ENCODE data around the gene METTL25. TPM values are rescaled to one million over a fixed set of nuclear protein-coding genes. Genes with fewer than 3 reads are reported as not detected.

Gene METTL25
- total RNA-seq, 4 donors from 2014 or later: 1.5 to 23.2 (median 12.2) TPM

GRCh38 chr12:82507686-82508085 is 149.4 kb downstream of the METTL25 start:
- intact Hi-C loops (cut with DNase I; ENCODE audit: low total_unique reads): no loop called here
- TF ChIP-seq, protein P1, sequence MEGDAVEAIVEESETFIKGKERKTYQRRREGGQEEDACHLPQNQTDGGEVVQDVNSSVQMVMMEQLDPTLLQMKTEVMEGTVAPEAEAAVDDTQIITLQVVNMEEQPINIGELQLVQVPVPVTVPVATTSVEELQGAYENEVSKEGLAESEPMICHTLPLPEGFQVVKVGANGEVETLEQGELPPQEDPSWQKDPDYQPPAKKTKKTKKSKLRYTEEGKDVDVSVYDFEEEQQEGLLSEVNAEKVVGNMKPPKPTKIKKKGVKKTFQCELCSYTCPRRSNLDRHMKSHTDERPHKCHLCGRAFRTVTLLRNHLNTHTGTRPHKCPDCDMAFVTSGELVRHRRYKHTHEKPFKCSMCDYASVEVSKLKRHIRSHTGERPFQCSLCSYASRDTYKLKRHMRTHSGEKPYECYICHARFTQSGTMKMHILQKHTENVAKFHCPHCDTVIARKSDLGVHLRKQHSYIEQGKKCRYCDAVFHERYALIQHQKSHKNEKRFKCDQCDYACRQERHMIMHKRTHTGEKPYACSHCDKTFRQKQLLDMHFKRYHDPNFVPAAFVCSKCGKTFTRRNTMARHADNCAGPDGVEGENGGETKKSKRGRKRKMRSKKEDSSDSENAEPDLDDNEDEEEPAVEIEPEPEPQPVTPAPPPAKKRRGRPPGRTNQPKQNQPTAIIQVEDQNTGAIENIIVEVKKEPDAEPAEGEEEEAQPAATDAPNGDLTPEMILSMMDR (IDR thresholded peaks at IDR 0.05): no peak
- TF ChIP-seq POLR2AphosphoS5 (IDR thresholded peaks at IDR 0.05) (no peak), POLR2A (IDR thresholded peaks at IDR 0.05) (no peak), EP300 (IDR thresholded peaks at IDR 0.05; ENCODE audit: low read depth) (no peak)
- Histone ChIP-seq H3K27me3 (no peaks in the 10 kb centered on the region), H3K4me1 (peaks cover 0 to 10% (median 0%) of the 10 kb centered on the region in 4 donors), H3K4me3 (no peak overlapping the region), H3K9me3 (no peaks in the 10 kb centered on the region), H3K36me3 (no peaks in the 10 kb centered on the region), H3K27ac (peak overlapping the region in 1 of 4 donors; percentile 0)
- no peak for DNase-seq
- 70 to 77% methylated on average over 2 of the region's 2 CpGs for WGBS, 2 donors (ENCODE audit: low coverage in 1 of 2)
- in situ Hi-C loops (cut with MboI; ENCODE audit: low pct_ligation_motif_present in 1 of 4, low pct_unique_long_range_greater_than_20kb in 1 of 4, low sequenced_read_pairs in 3 of 4): no loop called here

DNA sequence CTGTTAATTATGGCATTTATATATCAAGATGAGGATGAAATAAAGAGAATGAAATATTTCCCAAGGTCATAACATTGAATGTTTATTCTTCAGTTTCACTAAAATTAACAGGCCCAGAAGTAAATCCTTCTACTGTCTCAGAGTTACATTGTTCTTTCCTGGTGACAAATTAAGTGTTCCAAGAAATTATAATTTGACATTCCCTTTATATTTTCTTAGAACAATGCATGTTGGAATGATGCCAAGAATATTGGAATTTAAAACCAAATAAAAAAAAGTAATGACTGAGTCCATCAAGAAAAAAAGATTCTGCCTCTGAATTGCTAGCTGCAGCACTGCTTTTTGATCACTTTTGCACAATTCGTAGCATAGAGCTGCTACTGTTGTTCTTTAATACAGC is 152.1 kb downstream of the METTL25 start:
- intact Hi-C loops (cut with DNase I; ENCODE audit: low total_unique reads) (no loop called here), in situ Hi-C loops (cut with MboI; ENCODE audit: low pct_ligation_motif_present in 1 of 4, low pct_unique_long_range_greater_than_20kb in 1 of 4, low sequenced_read_pairs in 3 of 4) (no loop called here)
- 71 to 82% methylated on average over 1 of the region's 1 CpG for WGBS, 2 donors (ENCODE audit: low coverage in 1 of 2)

GRCh38 chr12:82514880-82515279 is 156.6 kb downstream of the METTL25 start:
- Histone ChIP-seq H3K27me3 (no peaks in the 10 kb centered on the region), H3K27ac (no peak overlapping the region), H3K4me3 (no peak overlapping the region), H3K36me3 (no peaks in the 10 kb centered on the region), H3K4me1 (peaks cover 0 to 8% (median 0%) of the 10 kb centered on the region in 4 donors), H3K9me3 (no peaks in the 10 kb centered on the region)
- in situ Hi-C loops (cut with MboI; ENCODE audit: low pct_ligation_motif_present in 1 of 4, low pct_unique_long_range_greater_than_20kb in 1 of 4, low sequenced_read_pairs in 3 of 4): no loop called here
- no peak for DNase-seq
- 57 to 67% methylated on average over 1 of the region's 1 CpG for WGBS, 2 donors (ENCODE audit: low coverage in 1 of 2)
- intact Hi-C loops (cut with DNase I; ENCODE audit: low total_unique reads): no loop called here
- TF ChIP-seq, protein P1 (IDR thresholded peaks at IDR 0.05): no peak
- no peak for TF ChIP-seq POLR2AphosphoS5 (IDR thresholded peaks at IDR 0.05)
- no peak for TF ChIP-seq EP300 (IDR thresholded peaks at IDR 0.05; ENCODE audit: low read depth)
- TF ChIP-seq POLR2A (IDR thresholded peaks at IDR 0.05): no peak

More for the DNA sequence above, 152.1 kb downstream of the METTL25 start:
- H3K36me3 ChIP-seq: no peaks in the 10 kb centered on the region
- no peaks in the 10 kb centered on the region for H3K27me3 ChIP-seq
- no peak overlapping the region for H3K27ac ChIP-seq
- DNase-seq: no peak
- H3K4me1 ChIP-seq: peaks cover 0 to 10% (median 0%) of the 10 kb centered on the region in 4 donors
- H3K9me3 ChIP-seq: no peaks in the 10 kb centered on the region
- no peak for TF ChIP-seq POLR2A (IDR thresholded peaks at IDR 0.05)
- no peak for TF ChIP-seq POLR2AphosphoS5 (IDR thresholded peaks at IDR 0.05)
- TF ChIP-seq, protein P1 (IDR thresholded peaks at IDR 0.05): no peak
- TF ChIP-seq EP300 (IDR thresholded peaks at IDR 0.05; ENCODE audit: low read depth): no peak
- H3K4me3 ChIP-seq: no peak overlapping the region

DNA sequence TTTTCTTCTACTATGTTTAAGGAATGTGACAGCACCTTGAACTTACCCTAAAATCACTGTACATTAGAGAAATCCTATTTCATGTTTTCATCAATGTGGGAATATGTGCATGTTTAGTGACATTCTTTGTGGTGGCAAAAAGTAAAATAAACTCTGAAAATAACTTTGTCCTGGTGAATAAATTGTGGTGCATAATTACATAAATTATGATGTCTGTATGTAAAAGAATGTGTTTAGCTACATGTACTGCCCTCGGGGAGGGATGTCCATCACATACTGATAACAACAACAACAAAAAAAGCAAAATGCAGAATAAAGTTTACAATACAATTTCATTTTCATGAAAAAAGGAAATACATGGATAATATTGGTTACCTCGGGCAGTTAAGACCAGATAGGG is 157.3 kb downstream of the METTL25 start:
- Histone ChIP-seq H3K4me1 (peaks cover 0 to under 1% (median 0%) of the 10 kb centered on the region in 4 donors), H3K4me3 (no peak overlapping the region), H3K9me3 (no peaks in the 10 kb centered on the region), H3K36me3 (no peaks in the 10 kb centered on the region), H3K27me3 (no peaks in the 10 kb centered on the region), H3K27ac (no peak overlapping the region)
- TF ChIP-seq POLR2A (IDR thresholded peaks at IDR 0.05): no peak
- TF ChIP-seq EP300 (IDR thresholded peaks at IDR 0.05; ENCODE audit: low read depth): no peak
- TF ChIP-seq, protein P1 (IDR thresholded peaks at IDR 0.05): no peak
- TF ChIP-seq POLR2AphosphoS5 (IDR thresholded peaks at IDR 0.05): no peak
- DNase-seq: no peak
- in situ Hi-C loops (cut with MboI; ENCODE audit: low pct_ligation_motif_present in 1 of 4, low pct_unique_long_range_greater_than_20kb in 1 of 4, low sequenced_read_pairs in 3 of 4): no loop called here
- 71 to 83% methylated on average over 2 of the region's 2 CpGs for WGBS, 2 donors (ENCODE audit: low coverage in 1 of 2)
- intact Hi-C loops (cut with DNase I; ENCODE audit: low total_unique reads): no loop called here
